Activated CD8-positive, alpha-beta memory T cell treated with anti-CD3 and anti-CD28 coated beads, Interleukin-2, amount 10 ng/mL, durations not matched to agents 7 days and 5 days (primary cell): ENCODE results near the gene SLC37A1. TPM values are rescaled to one million over a fixed set of nuclear protein-coding genes. Genes with fewer than 3 reads are reported as not detected.
A peak's percentile ranks its signal among the peaks of the same experiment; 100 is the strongest.
"Not testable (repeated sequence)": the region's sequence is repeated elsewhere in the genome, so short reads cannot be mapped to it uniquely, and the experiment has no call there.

Experiments used
- ATAC-seq: fragments of 150-1000 bp; cut with Tn5 transposase; one replicate; pipeline ENCODE4 v1.10.0; 2021; ENCODE audit warnings: moderate library complexity
- CTCF ChIA-PET: fragments of 350-600 bp; sonication (Branson Sonifier 250); formaldehyde crosslinking; loops from one replicate; lab custom pipeline; 2021; ENCODE audit warnings: antibody characterized with exemption; lab: Charles Lee
- DNase-seq: peaks from one replicate; pipeline ENCODE4 v3.0.0-alpha.2; 2020
- H3K27ac Mint-ChIP-seq: one replicate; pipeline ENCODE4 v1.8.0; 2021; ENCODE audit warnings: mild to moderate bottlenecking, mixed read lengths
- H3K27me3 Mint-ChIP-seq: one replicate; pipeline ENCODE4 v1.8.0; 2021; ENCODE audit warnings: mixed read lengths
- H3K36me3 Mint-ChIP-seq: one replicate; pipeline ENCODE4 v1.8.0; 2021; ENCODE audit warnings: mild to moderate bottlenecking, mixed read lengths
- H3K4me1 Mint-ChIP-seq: one replicate; pipeline ENCODE4 v1.8.0; 2021; ENCODE audit warnings: mixed read lengths
- H3K4me3 Mint-ChIP-seq: one replicate; pipeline ENCODE4 v1.8.0; 2021; ENCODE audit warnings: mild to moderate bottlenecking, moderate library complexity, mixed read lengths
- H3K9me3 Mint-ChIP-seq: one replicate; pipeline ENCODE4 v1.8.0; 2022; ENCODE audit warnings: low read depth, mixed read lengths
- total RNA-seq, 2 experiments: library from RNA; stranded (reverse); gene quantifications; one replicate each; pipeline ENCODE4 v1.2.3, GENCODE V29; 2021

The SLC37A1 gene
- total RNA-seq, 2 experiments from 2014 or later = 14.0 to 14.8 TPM

DNA sequence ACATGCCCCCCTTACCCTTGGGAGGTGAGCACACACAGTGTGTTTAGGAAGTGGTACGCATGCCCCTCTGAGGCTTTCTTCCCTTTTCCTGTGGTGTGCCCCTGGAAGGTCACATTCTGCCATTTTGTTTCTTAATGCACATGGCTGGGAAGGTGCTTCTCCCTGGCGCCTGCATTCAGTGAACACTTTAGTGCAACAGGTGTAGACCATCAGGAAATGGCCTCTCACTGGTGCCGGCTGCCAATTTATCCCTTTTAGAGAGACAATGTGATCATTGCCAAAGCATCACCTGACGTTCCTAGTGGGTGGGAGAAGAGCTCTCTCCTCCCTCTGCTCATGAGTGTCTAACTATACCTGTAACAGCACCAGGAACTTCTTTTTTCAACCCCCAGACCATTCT, 88.0 kb downstream of the SLC37A1 start:
- CTCF ChIA-PET = interaction anchor here (1.0 kb wide), 1 partner anchor 8 kb away, joined by 3 read pairs; no protein-coding TSS in a partner anchor
- Mint-ChIP-seq H3K9me3 (peaks cover 9% of the 10 kb centered on the region), H3K36me3 (no peaks in the 10 kb centered on the region), H3K4me1 (no peaks in the 10 kb centered on the region), H3K4me3 (no peak overlapping the region), H3K27me3 (peaks cover 23% of the 10 kb centered on the region), H3K27ac (no peak overlapping the region)
- DNase-seq (no peak), ATAC-seq (no peak)

DNA sequence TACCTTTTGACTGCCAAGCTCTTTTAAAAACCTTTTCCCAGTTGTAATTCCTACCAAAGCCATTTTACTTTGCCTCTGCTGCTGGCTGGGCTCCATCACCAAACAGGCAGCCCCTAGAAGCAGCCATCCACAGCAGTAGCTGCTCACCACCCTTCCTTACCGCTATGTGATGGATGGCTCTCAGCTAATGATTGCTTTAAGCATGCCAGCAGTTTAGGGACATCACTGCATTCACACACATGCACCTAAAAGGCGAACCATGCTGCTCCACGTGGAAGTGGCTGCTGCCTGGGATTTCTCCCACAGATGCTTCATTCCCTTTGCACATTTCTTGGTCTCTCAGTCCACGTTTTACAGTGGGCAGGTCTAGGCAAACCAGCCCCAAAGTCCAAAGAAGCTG, 93.5 kb downstream of the SLC37A1 start:
- Mint-ChIP-seq H3K27ac (no peak overlapping the region), H3K27me3 (peaks cover 18% of the 10 kb centered on the region), H3K4me1 (peaks cover 7% of the 10 kb centered on the region), H3K36me3 (peaks cover 2% of the 10 kb centered on the region), H3K9me3 (peaks cover 13% of the 10 kb centered on the region), H3K4me3 (no peak overlapping the region)
- no peak for DNase-seq
- CTCF ChIA-PET = interaction anchor here (0.7 to 1.3 kb wide), 3 partner anchors 8 to 14 kb away, joined by 3 to 4 read pairs (median 3); no protein-coding TSS in a partner anchor
- no peak for ATAC-seq

DNA sequence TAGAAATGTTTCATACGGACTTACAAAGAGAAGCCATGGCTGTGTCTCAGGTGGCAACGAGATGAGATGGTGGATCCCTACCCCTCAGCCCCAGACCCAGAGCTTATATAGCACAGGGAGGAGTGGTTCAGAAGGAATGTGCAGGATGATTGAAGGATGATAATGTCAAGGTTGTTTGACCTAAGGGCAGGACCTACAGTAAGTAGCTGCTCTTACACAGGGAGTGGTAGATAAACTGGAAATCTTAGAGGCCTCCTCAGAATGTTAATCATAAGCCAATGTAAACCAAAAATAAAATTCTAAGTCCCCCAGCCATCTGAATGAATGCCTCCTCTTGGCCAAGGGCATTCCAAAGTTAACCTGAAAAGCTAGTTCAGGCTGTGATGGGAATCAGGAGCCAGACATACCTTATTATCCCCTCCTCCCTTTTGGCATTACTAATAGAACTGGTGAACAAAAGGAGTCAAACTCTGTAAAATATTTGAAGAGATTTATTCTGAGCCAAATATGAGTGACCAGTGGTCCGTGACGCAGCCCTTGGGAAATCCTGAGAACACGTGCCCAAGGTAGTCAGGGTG, 94.0 kb downstream of the SLC37A1 start:
- ATAC-seq = no peak
- CTCF ChIA-PET = interaction anchor here (0.7 to 1.2 kb wide), 2 partner anchors 7 to 14 kb away, joined by 3 read pairs; no protein-coding TSS in a partner anchor

DNA sequence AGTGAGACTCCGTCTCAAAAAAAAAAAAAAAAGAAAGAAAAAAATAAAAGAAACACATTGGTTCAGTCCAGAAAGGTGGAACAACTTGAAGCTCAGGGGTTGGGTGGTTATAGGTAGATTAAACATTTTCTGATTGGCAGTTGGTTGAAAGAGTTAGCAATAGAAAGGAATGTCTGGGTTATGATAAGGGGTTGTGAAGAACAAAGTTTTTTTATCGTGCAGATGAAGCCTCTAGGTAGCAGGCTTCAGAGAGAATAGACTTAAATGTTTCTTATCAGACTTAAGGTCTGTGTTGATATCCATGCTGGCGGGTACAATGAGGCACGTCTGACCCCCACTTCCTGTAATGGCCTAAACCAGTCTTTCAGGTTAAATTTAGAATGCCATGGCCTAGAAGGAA, 94.8 kb downstream of the SLC37A1 start:
- peaks cover 2% of the 10 kb centered on the region for H3K36me3 Mint-ChIP-seq
- DNase-seq (no peak), ATAC-seq (no peak)
- CTCF ChIA-PET = interaction anchor here (1.2 kb wide), 1 partner anchor 15 kb away, joined by 3 read pairs; no protein-coding TSS in a partner anchor
- H3K27ac Mint-ChIP-seq = no peak overlapping the region
- peaks cover 13% of the 10 kb centered on the region for H3K9me3 Mint-ChIP-seq
- H3K4me1 Mint-ChIP-seq = peaks cover 7% of the 10 kb centered on the region
- H3K27me3 Mint-ChIP-seq = peaks cover 19% of the 10 kb centered on the region
- H3K4me3 Mint-ChIP-seq = no peak overlapping the region

More for the DNA sequence above, 94.0 kb downstream of the SLC37A1 start:
- peaks cover 7% of the 10 kb centered on the region for H3K4me1 Mint-ChIP-seq
- no peak overlapping the region for H3K4me3 Mint-ChIP-seq
- H3K9me3 Mint-ChIP-seq = peaks cover 13% of the 10 kb centered on the region
- H3K27me3 Mint-ChIP-seq = peaks cover 17% of the 10 kb centered on the region
- no peak overlapping the region for H3K27ac Mint-ChIP-seq
- DNase-seq = no peak
- H3K36me3 Mint-ChIP-seq = peaks cover 2% of the 10 kb centered on the region

DNA sequence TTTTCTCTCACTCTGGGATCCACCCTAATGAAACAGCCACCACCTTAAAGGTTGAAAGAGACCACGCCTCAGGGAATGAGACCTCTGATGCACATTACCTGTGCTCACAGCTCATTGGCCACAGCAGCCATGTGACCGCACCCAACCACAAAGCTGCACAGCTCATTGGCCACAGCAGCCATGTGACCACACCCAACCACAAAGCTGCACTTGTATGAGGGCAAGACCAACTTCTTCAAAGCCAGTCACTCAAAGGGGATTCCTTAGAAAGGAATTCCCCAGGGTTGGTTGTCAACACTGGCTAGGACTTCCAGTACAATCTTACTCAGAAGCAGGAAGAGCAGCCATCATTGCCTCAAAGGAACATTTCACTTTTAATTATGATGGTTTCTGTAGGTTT, 96.2 kb downstream of the SLC37A1 start:
- Mint-ChIP-seq H3K9me3 (peaks cover 8% of the 10 kb centered on the region), H3K27ac (peak overlapping the region; percentile 68), H3K36me3 (peaks cover 2% of the 10 kb centered on the region), H3K4me3 (no peak overlapping the region), H3K27me3 (peaks cover 11% of the 10 kb centered on the region), H3K4me1 (peaks cover 7% of the 10 kb centered on the region)
- ATAC-seq (no peak), DNase-seq (peak; percentile 70)
- CTCF ChIA-PET = no interaction called here

DNA sequence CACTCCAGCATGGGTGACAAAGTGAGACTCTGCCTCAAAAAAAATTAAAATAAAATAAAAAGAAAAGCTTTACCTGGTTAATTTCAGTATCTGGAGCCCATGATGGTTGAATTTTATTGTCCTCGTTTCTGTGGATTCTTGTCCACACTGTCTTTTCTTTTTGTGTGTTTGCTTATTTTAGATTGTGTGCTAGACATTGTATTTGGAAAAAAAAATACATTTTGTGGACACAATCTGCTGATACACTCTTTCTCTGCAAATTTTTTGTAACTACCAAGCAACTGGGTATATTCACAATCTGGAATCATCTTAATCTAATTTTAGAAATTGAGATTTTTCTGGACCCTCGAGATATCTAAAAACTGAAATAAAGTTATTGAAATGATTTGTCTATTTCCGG, 98.2 kb downstream of the SLC37A1 start:
- DNase-seq (no peak), ATAC-seq (no peak)
- peaks cover 2% of the 10 kb centered on the region for H3K36me3 Mint-ChIP-seq
- H3K27ac Mint-ChIP-seq = no peak overlapping the region
- peaks cover 11% of the 10 kb centered on the region for H3K27me3 Mint-ChIP-seq
- H3K4me3 Mint-ChIP-seq = no peak overlapping the region
- CTCF ChIA-PET = no interaction called here
- H3K4me1 Mint-ChIP-seq = peaks cover 7% of the 10 kb centered on the region
- peaks cover 4% of the 10 kb centered on the region for H3K9me3 Mint-ChIP-seq

DNA sequence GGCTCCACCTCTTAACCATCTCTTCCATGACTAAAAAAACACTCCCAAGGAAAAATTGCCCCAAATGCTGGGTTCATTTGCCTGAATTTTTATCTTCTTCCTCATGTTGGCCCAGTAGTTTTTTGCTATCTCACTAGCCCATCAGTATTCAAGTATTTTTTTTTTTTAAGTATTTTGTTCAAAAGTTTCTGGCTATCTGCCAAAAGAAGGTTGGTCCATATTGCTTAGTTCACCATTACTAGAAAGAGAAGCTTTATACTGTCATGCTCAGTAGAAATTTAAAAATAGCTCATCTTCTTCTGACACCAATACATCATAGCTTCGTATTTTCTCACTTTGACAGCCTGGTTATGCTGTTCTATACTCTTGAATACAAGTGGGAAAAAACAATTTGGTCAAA, 98.7 kb downstream of the SLC37A1 start:
- CTCF ChIA-PET = no interaction called here
- no peak overlapping the region for H3K27ac Mint-ChIP-seq
- H3K4me3 Mint-ChIP-seq = no peak overlapping the region
- peaks cover 11% of the 10 kb centered on the region for H3K27me3 Mint-ChIP-seq
- no peak for ATAC-seq
- peaks cover 4% of the 10 kb centered on the region for H3K9me3 Mint-ChIP-seq
- no peak for DNase-seq
- H3K36me3 Mint-ChIP-seq = peaks cover 2% of the 10 kb centered on the region
- peaks cover 7% of the 10 kb centered on the region for H3K4me1 Mint-ChIP-seq

DNA sequence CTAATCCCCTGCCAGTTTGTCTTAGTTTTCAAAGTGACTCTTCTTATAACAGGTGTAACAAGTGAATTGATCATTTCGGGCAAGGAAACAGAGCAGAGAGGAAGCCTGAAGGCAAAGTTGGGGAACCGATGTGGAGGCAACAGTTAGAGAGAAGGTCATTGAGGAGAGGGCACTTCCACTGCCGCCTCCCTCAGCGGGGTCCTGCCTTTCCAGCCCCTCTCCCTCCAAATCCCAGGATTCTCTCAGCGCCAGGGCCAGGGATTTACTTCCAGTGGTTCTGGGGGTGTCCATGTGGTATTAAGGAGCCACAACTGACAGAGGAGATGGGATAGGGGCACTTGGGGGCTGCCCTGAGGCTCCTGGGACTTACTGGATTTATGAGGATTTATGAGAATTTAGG, 100.1 kb downstream of the SLC37A1 start:
- ATAC-seq (no peak), DNase-seq (no peak)
- CTCF ChIA-PET = interaction anchor here (1.6 kb wide), 1 partner anchor 21 kb away, joined by 4 read pairs; no protein-coding TSS in a partner anchor
- Mint-ChIP-seq H3K36me3 (no peaks in the 10 kb centered on the region), H3K4me1 (peaks cover 7% of the 10 kb centered on the region), H3K27me3 (peaks cover 20% of the 10 kb centered on the region), H3K9me3 (peaks cover 4% of the 10 kb centered on the region), H3K4me3 (no peak overlapping the region), H3K27ac (no peak overlapping the region)

DNA sequence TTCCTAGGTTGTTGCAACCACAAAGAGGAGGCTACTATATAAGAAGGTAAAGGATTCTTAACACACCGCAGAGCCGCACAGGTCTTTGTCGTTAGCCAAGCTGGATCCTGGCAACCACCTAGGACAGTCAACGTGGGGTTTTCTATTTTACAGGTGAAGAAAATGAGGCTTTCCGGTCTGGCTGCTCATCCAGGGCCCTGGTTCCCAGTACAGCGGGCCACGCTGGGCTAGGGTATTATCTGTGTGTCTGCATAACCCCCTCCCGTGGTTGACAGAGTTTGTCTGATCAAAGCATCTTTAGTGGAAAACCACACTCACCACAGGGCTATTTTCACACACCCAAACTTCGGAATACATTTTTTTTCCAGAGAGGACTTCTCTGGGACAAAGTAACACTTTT, 100.7 kb downstream of the SLC37A1 start:
- H3K9me3 Mint-ChIP-seq = peaks cover 4% of the 10 kb centered on the region
- DNase-seq (peak; percentile 65), ATAC-seq (peak; percentile 34)
- H3K4me1 Mint-ChIP-seq = peaks cover 4% of the 10 kb centered on the region
- peak overlapping the region; percentile 62 for H3K27ac Mint-ChIP-seq
- no peaks in the 10 kb centered on the region for H3K36me3 Mint-ChIP-seq
- peaks cover 27% of the 10 kb centered on the region for H3K27me3 Mint-ChIP-seq
- H3K4me3 Mint-ChIP-seq = peak overlapping the region; percentile 11
- CTCF ChIA-PET = interaction anchor here (0.5 to 1.6 kb wide), 2 partner anchors 7 to 22 kb away, joined by 3 to 4 read pairs; no protein-coding TSS in a partner anchor

DNA sequence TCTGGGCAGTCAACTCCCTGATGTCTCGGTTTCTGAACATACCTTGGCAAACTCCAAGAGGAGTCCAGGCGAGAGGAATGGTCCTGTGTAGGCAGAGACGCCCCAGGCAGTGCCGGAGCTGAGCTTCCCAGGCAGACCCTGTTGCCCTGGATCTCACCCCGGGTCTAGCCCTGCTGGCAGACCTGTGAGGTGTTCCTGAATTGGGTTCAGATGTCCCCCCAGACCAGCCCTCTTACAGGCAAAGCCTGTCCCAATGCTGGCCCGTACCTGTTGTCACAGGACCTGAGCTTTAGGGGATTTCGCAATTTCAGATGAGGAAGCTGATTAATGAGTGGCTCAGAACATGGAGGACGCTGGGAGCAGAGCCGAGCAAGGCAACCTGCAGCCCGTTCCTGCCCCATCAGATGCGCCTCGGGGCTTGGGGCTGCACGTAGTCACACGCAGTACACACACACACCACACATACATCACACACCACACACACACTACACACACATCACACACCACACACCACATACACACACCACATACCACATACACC, 101.2 kb downstream of the SLC37A1 start:
- CTCF ChIA-PET = interaction anchor here (0.5 to 1.6 kb wide), 2 partner anchors 8 to 22 kb away, joined by 3 to 4 read pairs; no protein-coding TSS in a partner anchor
- no peak overlapping the region for H3K27ac Mint-ChIP-seq
- H3K4me1 Mint-ChIP-seq = peaks cover 2% of the 10 kb centered on the region
- DNase-seq (peak; percentile 77), ATAC-seq (peak; percentile 80)
- no peak overlapping the region for H3K4me3 Mint-ChIP-seq
- peaks cover 4% of the 10 kb centered on the region for H3K9me3 Mint-ChIP-seq
- peaks cover 28% of the 10 kb centered on the region for H3K27me3 Mint-ChIP-seq
- no peaks in the 10 kb centered on the region for H3K36me3 Mint-ChIP-seq

DNA sequence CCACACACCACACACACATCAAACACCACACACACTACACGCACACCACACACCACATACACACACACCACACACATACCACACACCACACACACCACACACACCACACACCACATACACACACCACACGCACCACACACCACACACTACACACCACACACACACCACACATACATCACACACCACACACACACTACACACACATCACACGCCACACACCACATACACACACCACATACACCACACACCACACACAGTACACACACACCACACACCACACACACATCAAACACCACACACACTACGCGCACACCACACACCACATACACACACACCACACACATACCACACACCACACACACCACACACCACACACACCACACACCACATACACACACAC, 101.7 kb downstream of the SLC37A1 start:
- H3K4me1 Mint-ChIP-seq, H3K27ac Mint-ChIP-seq, H3K9me3 Mint-ChIP-seq, DNase-seq, ATAC-seq, H3K36me3 Mint-ChIP-seq, H3K4me3 Mint-ChIP-seq: not testable (repeated sequence)
- CTCF ChIA-PET = interaction anchor here (1.6 kb wide), 1 partner anchor 23 kb away, joined by 4 read pairs; no protein-coding TSS in a partner anchor
- peaks cover 30% of the 10 kb centered on the region for H3K27me3 Mint-ChIP-seq

DNA sequence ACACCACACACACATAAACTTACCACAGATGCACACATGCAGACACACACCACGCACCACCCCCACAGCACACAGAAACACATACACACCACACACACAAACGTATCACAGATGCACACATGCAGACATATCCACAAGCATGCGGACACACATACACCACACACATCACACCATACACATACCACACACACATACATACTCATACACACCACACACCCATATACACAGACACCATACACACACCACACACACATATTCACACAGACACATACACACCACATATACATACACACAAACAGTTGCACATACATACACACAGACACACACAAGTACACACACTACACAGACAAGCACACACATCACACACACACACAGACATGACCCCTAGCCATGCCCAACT, 102.3 kb downstream of the SLC37A1 start:
- ATAC-seq = no peak
- no peaks in the 10 kb centered on the region for H3K36me3 Mint-ChIP-seq
- CTCF ChIA-PET = interaction anchor here (0.8 to 1.7 kb wide), 2 partner anchors 9 to 23 kb away, joined by 3 to 4 read pairs; no protein-coding TSS in a partner anchor

DNA sequence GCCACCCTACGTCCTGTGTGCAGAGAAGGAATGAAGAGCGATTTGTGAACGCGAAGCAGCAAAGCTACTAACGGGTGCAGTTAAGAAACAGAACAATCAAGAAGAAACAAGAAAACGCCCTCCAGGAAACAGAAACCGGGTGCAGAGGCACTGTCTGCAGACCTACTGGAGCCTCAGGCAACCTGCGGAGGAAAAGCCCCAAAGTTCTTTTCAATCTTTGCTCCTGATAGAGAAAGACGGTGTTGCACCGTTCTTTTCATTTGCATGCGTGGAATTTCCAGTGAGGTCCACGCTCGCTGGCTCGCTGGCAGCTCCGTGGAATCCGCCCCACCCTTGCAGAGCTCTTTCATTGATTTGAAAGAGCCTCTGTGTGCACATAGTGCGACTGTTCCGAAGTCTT, 102.8 kb downstream of the SLC37A1 start:
- Mint-ChIP-seq H3K36me3 (no peaks in the 10 kb centered on the region), H3K4me3 (no peak overlapping the region), H3K4me1 (no peaks in the 10 kb centered on the region), H3K27ac (no peak overlapping the region), H3K9me3 (peaks cover 2% of the 10 kb centered on the region), H3K27me3 (peaks cover 37% of the 10 kb centered on the region)
- DNase-seq (peak; percentile 52), ATAC-seq (peak; percentile 26)
- CTCF ChIA-PET = interaction anchor here (0.8 to 1.7 kb wide), 3 partner anchors 9 to 37 kb away, joined by 3 to 4 read pairs (median 3); partner anchors contain the start of gene PDE9A

More for the DNA sequence above, 102.3 kb downstream of the SLC37A1 start:
- no peak overlapping the region for H3K4me3 Mint-ChIP-seq
- H3K27ac Mint-ChIP-seq = no peak overlapping the region
- no peak for DNase-seq
- H3K9me3 Mint-ChIP-seq = peaks cover 2% of the 10 kb centered on the region
- H3K27me3 Mint-ChIP-seq = peaks cover 32% of the 10 kb centered on the region
- H3K4me1 Mint-ChIP-seq = no peaks in the 10 kb centered on the region
